Ovary (tissue), 9 donors: ENCODE measurements around the gene TDRD9. TPM values are rescaled to one million over a fixed set of nuclear protein-coding genes. Genes with fewer than 3 reads are reported as not detected.

Source experiments
- DNase-seq, 5 donors: peaks; one replicate each; pipeline ENCODE4 v3.0.0-alpha.2; 2019 to 2020
- H3K27ac ChIP-seq, 2 donors: fragments of 200-600 bp; one replicate each; pipeline versions ENCODE4 v1.5.1 to v1.8.0; 2019 to 2022
- H3K27me3 ChIP-seq: fragments of 200-600 bp; one replicate; pipeline ENCODE4 v1.8.0; 2022
- H3K36me3 ChIP-seq: fragments of 200-600 bp; sonication (generic); one replicate; pipeline ENCODE4 v1.5.1; 2019
- H3K4me1 ChIP-seq: one replicate; pipeline ENCODE4 v1.8.1; 2013; ENCODE audit warnings: mild to moderate bottlenecking, moderate library complexity; ENCODE audit not compliant: insufficient read depth
- H3K4me3 ChIP-seq: fragments of 200-600 bp; sonication (generic); one replicate; pipeline ENCODE4 v1.5.1; 2017
- H3K9me3 ChIP-seq, 2 donors: fragments of 200-600 bp in 1 of 2; sonication (generic) in 1 of 2; one replicate each; pipeline versions ENCODE4 v1.5.1 to v1.8.1; 2013 to 2019; ENCODE audit warnings: mild to moderate bottlenecking in 1 of 2, moderate library complexity in 1 of 2
- CTCF ChIP-seq, 3 donors: fragments of 450-650 bp in 2 of 3; fragments of 200-600 bp in 1 of 3; IDR thresholded peaks; one replicate each; pipeline versions ENCODE4 v1.5.1 to v1.8.0; 2016 to 2022; ENCODE audit warnings: antibody characterized with exemption in 3 of 3, mild to moderate bottlenecking in 1 of 3
- EP300 ChIP-seq: sonication (generic); formaldehyde crosslinking; IDR thresholded peaks from one replicate; pipeline ENCODE4 v1.6.1; 2017; ENCODE audit warnings: antibody characterized with exemption
- POLR2A ChIP-seq: fragments of 450-650 bp; IDR thresholded peaks from one replicate; pipeline ENCODE4 v1.6.1; 2017; ENCODE audit warnings: antibody characterized with exemption, mild to moderate bottlenecking, moderate library complexity
- WGBS, 3 donors: extraction: QIAGEN DNeasy Blood & Tissue Kit in 1 of 3; methylation state at CpG; one replicate each; pipeline versions ENCODE4 v1.1.5 to v1.1.7; 2013 to 2017; 5-methylcytosine and 5-hydroxymethylcytosine counted together
- intact Hi-C, 4 donors: fragments of 100-400 bp; cut with DNase I; formaldehyde crosslinking; loops; one replicate each; pipeline versions ENCODE4 v1.11.0 to v1.15.1; 2022 to 2023
- polyA plus RNA-seq, 2 donors: library from polyadenylated mRNA; stranded (reverse); fragments of 200-250 nt in 1 of 2; fragments of 350-450 nt in 1 of 2; fragmentation: Illumina TruSeq in 1 of 2; extraction: RNeasy Lipid Tissue Mini Kit (QIAGEN cat#74804) in 1 of 2; gene quantifications; one replicate each; pipeline ENCODE4 v1.2.3, GENCODE V29; 2013 to 2014
- total RNA-seq, 7 donors: library from RNA; depleted of rRNA in 2 of 7; stranded (reverse); fragments of >200 nt in 2 of 7; fragmentation: NEBNext Ultra II Directional in 3 of 7; extraction: Animal tissue kit (Norgen Biotek cat#: 25700) in 3 of 7; gene quantifications; one replicate each; pipeline versions ENCODE4 v1.1.0 to v1.2.4, GENCODE V29; 2016 to 2023
- donor health status: DM: no; HTN: no; CAD: no; lungs with moderate emphysema.
- donor health status: DM: no; HTN: no; CAD: no.
- donor health status: Bipolar disorder and iron deficiency.
- donor health status: DM: yes; HTN: yes; CAD: no.
- donor health status: DM: no; HTN: no; CAD: no.
- donor health status: DM: yes; HTN: yes; CAD: no.

Gene TDRD9
- total and polyA plus RNA-seq, 9 donors, result 0.23 to 5.1 (median 0.83) TPM

GRCh38 chr14:103880348-103881267, 47.6 kb upstream of the TDRD9 start:
- peaks cover 29% of the 10 kb centered on the region for H3K4me1 ChIP-seq
- peak; percentile 83 to 90 (median 86) for DNase-seq
- WGBS, 3 donors, result 12 to 14% (median 12%) methylated on average over 23 of the region's 23 CpGs
- H3K27me3 ChIP-seq, result no peaks in the 10 kb centered on the region
- peak overlapping the region; percentile 3 for H3K4me3 ChIP-seq
- H3K27ac ChIP-seq, result peak overlapping the region in 1 of 2 donors; percentile 75
- no peak for TF ChIP-seq EP300
- TF ChIP-seq POLR2A, result no peak
- no peak for TF ChIP-seq CTCF (IDR thresholded peaks at IDR 0.05)
- intact Hi-C loops, result no loop called here
- H3K36me3 ChIP-seq, result no peaks in the 10 kb centered on the region
- no peaks in the 10 kb centered on the region for H3K9me3 ChIP-seq

GRCh38 chr14:103881268-103882201, 46.7 kb upstream of the TDRD9 start:
- peaks cover 30% of the 10 kb centered on the region for H3K4me1 ChIP-seq
- DNase-seq, result peak; percentile 41 to 59 (median 47)
- WGBS, 3 donors, result 48 to 64% (median 57%) methylated on average over 20 to 31 of the region's 31 CpGs
- no peaks in the 10 kb centered on the region for H3K27me3 ChIP-seq
- peak overlapping the region; percentile 1 to 75 for H3K27ac ChIP-seq
- no peaks in the 10 kb centered on the region for H3K9me3 ChIP-seq
- intact Hi-C loops, result no loop called here
- H3K4me3 ChIP-seq, result no peak overlapping the region
- no peak for TF ChIP-seq CTCF (IDR thresholded peaks at IDR 0.05)
- TF ChIP-seq POLR2A, result no peak
- TF ChIP-seq EP300, result no peak
- H3K36me3 ChIP-seq, result no peaks in the 10 kb centered on the region

- WGBS, 3 donors, result 63 to 65% (median 65%) methylated on average over 19 to 20 of the region's 20 CpGs
- H3K27ac ChIP-seq, result peak overlapping the region in 1 of 2 donors; percentile 75
- peak in 2 of 5 donors; percentile 47 to 67 for DNase-seq
These were observed 45.6 kb upstream of the TDRD9 start for GRCh38 chr14:103882503-103883262.

More at GRCh38 chr14:103882503-103883262, 45.6 kb upstream of the TDRD9 start:
- H3K4me3 ChIP-seq, result no peak overlapping the region
- no peaks in the 10 kb centered on the region for H3K27me3 ChIP-seq
- no peaks in the 10 kb centered on the region for H3K36me3 ChIP-seq
- no peaks in the 10 kb centered on the region for H3K9me3 ChIP-seq
- peaks cover 33% of the 10 kb centered on the region for H3K4me1 ChIP-seq
- TF ChIP-seq CTCF (IDR thresholded peaks at IDR 0.05), result no peak
- no peak for TF ChIP-seq POLR2A
- no peak for TF ChIP-seq EP300
- intact Hi-C loops, result no loop called here
